Measurements from ENCODE around the gene NKIRAS1. TPM values are rescaled to one million over a fixed set of nuclear protein-coding genes. Genes with fewer than 3 reads are reported as not detected.

NKIRAS1 gene
- total and polyA plus RNA-seq, 2 donors (not counting 1 experiment from before 2014, with no cell fraction given): 1.6 to 4.7 TPM

DNA sequence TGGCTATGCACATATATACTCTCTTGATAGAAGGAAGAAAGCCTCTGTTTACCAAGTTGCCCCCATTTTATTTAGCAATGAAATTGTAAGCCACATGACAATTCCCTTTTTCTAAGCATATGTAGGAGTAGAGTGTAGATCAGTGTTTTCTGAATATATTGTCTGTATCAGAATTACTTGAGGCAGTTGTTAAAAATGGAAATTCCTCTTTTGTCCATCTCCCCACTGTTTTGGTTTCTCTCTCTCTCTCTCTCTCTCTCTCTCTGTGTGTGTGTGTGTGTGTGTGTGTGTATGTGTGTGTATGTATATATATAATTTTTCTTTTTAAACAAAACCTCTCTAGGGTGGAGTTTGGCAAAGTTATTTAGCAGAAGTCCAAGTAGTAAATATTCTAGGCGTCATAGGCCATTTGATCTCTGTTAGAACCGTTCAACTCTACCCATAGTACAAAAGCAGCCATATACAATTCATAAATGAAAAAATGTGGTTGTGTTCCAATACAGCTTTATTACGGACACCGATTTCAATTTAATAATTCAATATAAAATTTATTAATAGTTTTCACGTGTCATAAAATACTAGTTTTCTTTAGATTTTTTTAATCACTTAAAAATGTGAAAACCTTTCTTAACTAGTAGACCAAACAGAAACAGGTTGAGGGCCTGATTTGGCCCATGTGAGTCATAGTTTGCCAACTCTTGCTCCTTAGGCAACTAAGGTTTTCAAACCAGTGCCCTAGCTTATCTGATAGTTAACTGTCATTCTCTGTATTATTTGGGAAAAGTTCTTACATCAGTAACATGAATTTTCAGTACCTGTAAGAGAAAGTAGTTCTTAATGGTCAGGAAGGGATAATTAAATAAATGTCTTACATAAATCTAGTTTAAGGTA lies 71.2 kb downstream of the NKIRAS1 start:
- intact Hi-C loops (cut with micrococcal nuclease): no loop called here
- TF ChIP-seq, protein P1, sequence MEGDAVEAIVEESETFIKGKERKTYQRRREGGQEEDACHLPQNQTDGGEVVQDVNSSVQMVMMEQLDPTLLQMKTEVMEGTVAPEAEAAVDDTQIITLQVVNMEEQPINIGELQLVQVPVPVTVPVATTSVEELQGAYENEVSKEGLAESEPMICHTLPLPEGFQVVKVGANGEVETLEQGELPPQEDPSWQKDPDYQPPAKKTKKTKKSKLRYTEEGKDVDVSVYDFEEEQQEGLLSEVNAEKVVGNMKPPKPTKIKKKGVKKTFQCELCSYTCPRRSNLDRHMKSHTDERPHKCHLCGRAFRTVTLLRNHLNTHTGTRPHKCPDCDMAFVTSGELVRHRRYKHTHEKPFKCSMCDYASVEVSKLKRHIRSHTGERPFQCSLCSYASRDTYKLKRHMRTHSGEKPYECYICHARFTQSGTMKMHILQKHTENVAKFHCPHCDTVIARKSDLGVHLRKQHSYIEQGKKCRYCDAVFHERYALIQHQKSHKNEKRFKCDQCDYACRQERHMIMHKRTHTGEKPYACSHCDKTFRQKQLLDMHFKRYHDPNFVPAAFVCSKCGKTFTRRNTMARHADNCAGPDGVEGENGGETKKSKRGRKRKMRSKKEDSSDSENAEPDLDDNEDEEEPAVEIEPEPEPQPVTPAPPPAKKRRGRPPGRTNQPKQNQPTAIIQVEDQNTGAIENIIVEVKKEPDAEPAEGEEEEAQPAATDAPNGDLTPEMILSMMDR (IDR thresholded peaks at IDR 0.05): no peak
- TF ChIP-seq EZH2 (IDR thresholded peaks at IDR 0.05; ENCODE audit: borderline replicate concordance, insufficient read depth, low read depth, low read length, poor library complexity, severe bottlenecking): no peak
- no peak overlapping the region for H2AFZ ChIP-seq (ENCODE audit: insufficient read depth, low read depth, low read length, poor library complexity, severe bottlenecking)
- peaks cover 37% of the 10 kb centered on the region for H3K4me1 Mint-ChIP-seq
- no peaks in the 10 kb centered on the region for H3K9me3 Mint-ChIP-seq (ENCODE audit: insufficient read depth)
- no peak overlapping the region for H3K4me3 Mint-ChIP-seq
- H4K20me1 ChIP-seq (ENCODE audit: control insufficient read depth, insufficient read depth, low read length, poor library complexity, severe bottlenecking): peaks cover 43% of the 10 kb centered on the region
- H3K9ac ChIP-seq (ENCODE audit: low read length): no peak overlapping the region
- DNase-seq (peak; percentile 18), ATAC-seq (ENCODE audit: low read depth) (no peak)
- H3K4me1 ChIP-seq (ENCODE audit: control insufficient read depth in 2 of 2, insufficient read depth in 2 of 2, low read length in 2 of 2): peaks cover 4 to 10% of the 10 kb centered on the region in 2 donors
- no peaks in the 10 kb centered on the region for H3K9me3 ChIP-seq (ENCODE audit: control extremely low read depth in 1 of 3, control insufficient read depth in 2 of 3, insufficient read depth in 1 of 3, low read length in 2 of 3)
- CTCF ChIA-PET: interaction anchor here (1.3 to 1.6 kb wide), 2 partner anchors 18 to 43 kb away, joined by 3 read pairs; no protein-coding TSS in a partner anchor
- POLR2A ChIA-PET: interaction anchor here (0.6 kb wide), 1 partner anchor 115 kb away, joined by 3 read pairs; no protein-coding TSS in a partner anchor
- peak overlapping the region; percentile 19 for H3K4me2 ChIP-seq (replicated peaks; ENCODE audit: low read depth, low read length, poor library complexity, severe bottlenecking)
- WGBS (ENCODE audit: insufficient coverage): no CpG with 5 or more reads among the region's 5 CpGs
- no peak overlapping the region for H3K4me3 ChIP-seq (ENCODE audit: control extremely low read depth in 1 of 5, extremely low read depth in 1 of 5, insufficient read depth in 1 of 5, low read depth in 2 of 5, low read length in 4 of 5)
- H3K36me3 ChIP-seq (replicated peaks in 1 of 2; ENCODE audit: control extremely low read depth in 1 of 2, control insufficient read depth in 1 of 2, extremely low read depth in 1 of 2, insufficient read depth in 2 of 2, low read length in 1 of 2): no peaks in the 10 kb centered on the region
- no peak overlapping the region for H3K27ac ChIP-seq (ENCODE audit: low read length in 2 of 2)
- H3K79me2 ChIP-seq (ENCODE audit: control insufficient read depth, insufficient read depth, low read length): peaks cover 98% of the 10 kb centered on the region
- no peaks in the 10 kb centered on the region for H3K27me3 Mint-ChIP-seq
- no peaks in the 10 kb centered on the region for H3K27me3 ChIP-seq (replicated peaks in 1 of 4; ENCODE audit: control extremely low read depth in 1 of 4, control insufficient read depth in 3 of 4, insufficient read depth in 4 of 4, low read length in 3 of 4)
- no peak overlapping the region for H3K27ac Mint-ChIP-seq

DNA sequence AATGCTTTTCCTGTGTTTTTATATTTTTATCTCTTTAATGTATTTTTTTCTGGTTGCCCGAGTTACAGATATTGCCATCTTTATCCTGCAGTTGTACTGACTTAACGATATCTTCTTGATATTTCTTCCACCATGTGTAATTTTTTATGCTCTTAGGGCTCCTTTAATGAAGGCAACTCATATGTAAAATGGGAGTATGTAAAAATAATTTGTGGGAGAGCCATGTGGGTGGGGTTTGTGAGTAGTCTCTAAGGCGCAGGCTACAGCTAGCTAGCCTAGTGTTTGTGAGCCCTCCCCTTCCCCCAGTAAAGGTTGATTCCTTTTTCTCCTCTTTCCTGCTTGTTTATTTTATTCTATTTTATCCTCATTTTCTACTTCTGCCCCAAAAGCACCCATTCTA lies 72.9 kb downstream of the NKIRAS1 start:
- DNase-seq (no peak), ATAC-seq (ENCODE audit: low read depth) (no peak)
- H3K79me2 ChIP-seq (ENCODE audit: control insufficient read depth, insufficient read depth, low read length): peaks cover 98% of the 10 kb centered on the region
- ChIA-PET POLR2A (no interaction called here), CTCF (interaction anchor here (2.1 kb wide), 1 partner anchor 10 kb away, joined by 8 read pairs; no protein-coding TSS in a partner anchor)
- intact Hi-C loops (cut with micrococcal nuclease): no loop called here
- no peak overlapping the region for H3K4me3 Mint-ChIP-seq
- no peaks in the 10 kb centered on the region for H3K9me3 ChIP-seq (ENCODE audit: control extremely low read depth in 1 of 3, control insufficient read depth in 2 of 3, insufficient read depth in 1 of 3, low read length in 2 of 3)
- no peaks in the 10 kb centered on the region for H3K9me3 Mint-ChIP-seq (ENCODE audit: insufficient read depth)
- no peak overlapping the region for H3K27ac ChIP-seq (ENCODE audit: low read length in 2 of 2)
- H3K27me3 Mint-ChIP-seq: no peaks in the 10 kb centered on the region
- H3K9ac ChIP-seq (ENCODE audit: low read length): no peak overlapping the region
- peaks cover 4 to 10% of the 10 kb centered on the region in 2 donors for H3K4me1 ChIP-seq (ENCODE audit: control insufficient read depth in 2 of 2, insufficient read depth in 2 of 2, low read length in 2 of 2)
- no peak overlapping the region for H3K27ac Mint-ChIP-seq
- peaks cover 48% of the 10 kb centered on the region for H3K4me1 Mint-ChIP-seq
- no peaks in the 10 kb centered on the region for H3K36me3 ChIP-seq (replicated peaks in 1 of 2; ENCODE audit: control extremely low read depth in 1 of 2, control insufficient read depth in 1 of 2, extremely low read depth in 1 of 2, insufficient read depth in 2 of 2, low read length in 1 of 2)
- no CpG with 5 or more reads among the region's 3 CpGs for WGBS (ENCODE audit: insufficient coverage)
- peaks cover 44% of the 10 kb centered on the region for H4K20me1 ChIP-seq (ENCODE audit: control insufficient read depth, insufficient read depth, low read length, poor library complexity, severe bottlenecking)
- H3K4me2 ChIP-seq (replicated peaks; ENCODE audit: low read depth, low read length, poor library complexity, severe bottlenecking): no peak overlapping the region
- H2AFZ ChIP-seq (ENCODE audit: insufficient read depth, low read depth, low read length, poor library complexity, severe bottlenecking): no peak overlapping the region
- TF ChIP-seq EZH2 (IDR thresholded peaks at IDR 0.05; ENCODE audit: borderline replicate concordance, insufficient read depth, low read depth, low read length, poor library complexity, severe bottlenecking): no peak
- no peaks in the 10 kb centered on the region for H3K27me3 ChIP-seq (replicated peaks in 1 of 4; ENCODE audit: control extremely low read depth in 1 of 4, control insufficient read depth in 3 of 4, insufficient read depth in 4 of 4, low read length in 3 of 4)
- no peak overlapping the region for H3K4me3 ChIP-seq (ENCODE audit: control extremely low read depth in 1 of 5, extremely low read depth in 1 of 5, insufficient read depth in 1 of 5, low read depth in 2 of 5, low read length in 4 of 5)

Other genes starting within 250 kb of the NKIRAS1 start
- 63.7 and 68.2 TPM in 2 replicates for gene UBE2E1, start 111.0 kb downstream of the NKIRAS1 start, total RNA-seq
- 46.7 and 48.7 TPM in 2 replicates for gene UBE2E1, start 111.0 kb downstream of the NKIRAS1 start, polyA plus RNA-seq
- gene RPL15, start 142 bp upstream of the NKIRAS1 start, total RNA-seq: 2,162 and 2,177 TPM in 2 replicates
- 3,896 and 5,195 TPM in 2 replicates for gene RPL15, start 142 bp upstream of the NKIRAS1 start, polyA plus RNA-seq
- 58.2 and 62.4 TPM in 2 replicates for gene NR1D2, start 28.3 kb upstream of the NKIRAS1 start, total RNA-seq
- 9.9 and 27.9 TPM in 2 replicates for gene NR1D2, start 28.3 kb upstream of the NKIRAS1 start, polyA plus RNA-seq

All from B cell (primary cell).